H9 (cell line): Measurements from ENCODE around the gene SLC2A10. TPM values are rescaled to one million over a fixed set of nuclear protein-coding genes. Genes with fewer than 3 reads are reported as not detected.

ENCODE experiments used
- DNase-seq: peaks from one replicate; pipeline ENCODE4 v3.0.0-alpha.2; 2017
- H2AFZ ChIP-seq: one replicate; pipeline ENCODE4 v1.6.1; 2013; ENCODE audit warnings: mild to moderate bottlenecking, low read length, control low read depth, moderate library complexity
- H2AK5ac ChIP-seq: 2 replicates; pipeline ENCODE4 v1.6.1; 2013; ENCODE audit warnings: low read length, control low read depth, mixed read lengths; ENCODE audit not compliant: insufficient read length
- H2BK120ac ChIP-seq: one replicate; pipeline ENCODE4 v1.6.1; 2013; ENCODE audit warnings: low read depth, mild to moderate bottlenecking, low read length, control low read depth, inconsistent platforms; ENCODE audit not compliant: poor library complexity, severe bottlenecking
- H2BK12ac ChIP-seq: 2 replicates; pipeline ENCODE4 v1.6.1; 2013; ENCODE audit warnings: low read length, control low read depth, mixed read lengths, low read depth; ENCODE audit not compliant: insufficient read length
- H2BK15ac ChIP-seq: 2 replicates; pipeline ENCODE4 v1.6.1; 2013; ENCODE audit warnings: low read depth, low read length, control low read depth
- H2BK20ac ChIP-seq: one replicate; pipeline ENCODE4 v1.6.1; 2013; ENCODE audit warnings: low read depth, mild to moderate bottlenecking, low read length, control low read depth, inconsistent platforms; ENCODE audit not compliant: poor library complexity, severe bottlenecking
- H2BK5ac ChIP-seq: 2 replicates; pipeline ENCODE4 v1.6.1; 2013; ENCODE audit warnings: low read length, control low read depth, mixed read lengths; ENCODE audit not compliant: insufficient read length
- H3K14ac ChIP-seq: 2 replicates; pipeline ENCODE4 v1.6.1; 2013; ENCODE audit warnings: low read length, control low read depth; ENCODE audit not compliant: insufficient read depth
- H3K18ac ChIP-seq: 2 replicates; pipeline ENCODE4 v1.6.1; 2013; ENCODE audit warnings: low read depth, mild to moderate bottlenecking, mixed read lengths, low read length, control low read depth; ENCODE audit not compliant: insufficient read length
- H3K23ac ChIP-seq: 2 replicates; pipeline ENCODE4 v1.6.1; 2013; ENCODE audit warnings: low read length, control low read depth, mixed read lengths, low read depth; ENCODE audit not compliant: insufficient read length
- H3K23me2 ChIP-seq: 2 replicates; pipeline ENCODE4 v1.6.1; 2013; ENCODE audit warnings: low read depth, mild to moderate bottlenecking, mixed read lengths, low read length, control low read depth; ENCODE audit not compliant: insufficient read length, poor library complexity, severe bottlenecking
- H3K27ac ChIP-seq: 2 replicates; pipeline ENCODE4 v1.5.1; 2013; ENCODE audit warnings: low read length, control low read depth, mixed read lengths, low read depth; ENCODE audit not compliant: insufficient read length
- H3K27me3 ChIP-seq: 2 replicates; pipeline ENCODE4 v1.6.1; 2013; ENCODE audit warnings: low read length, control low read depth, inconsistent platforms; ENCODE audit not compliant: insufficient read depth
- H3K4ac ChIP-seq: 2 replicates; pipeline ENCODE4 v1.6.1; 2013; ENCODE audit warnings: low read depth, mild to moderate bottlenecking, control low read depth, inconsistent platforms, low read length, moderate library complexity
- H3K4me1 ChIP-seq: 2 replicates; pipeline ENCODE4 v1.6.1; 2013; ENCODE audit warnings: low read length, control low read depth, inconsistent platforms; ENCODE audit not compliant: insufficient read depth
- H3K4me2 ChIP-seq: 2 replicates; pipeline ENCODE4 v1.6.1; 2013; ENCODE audit warnings: low read length, control low read depth, mixed read lengths; ENCODE audit not compliant: insufficient read length, insufficient read depth
- H3K56ac ChIP-seq: 2 replicates; pipeline ENCODE4 v1.6.1; 2013; ENCODE audit warnings: low read depth, mild to moderate bottlenecking, mixed read lengths, low read length, control low read depth; ENCODE audit not compliant: insufficient read length
- H3K79me1 ChIP-seq: 2 replicates; pipeline ENCODE4 v1.6.1; 2013; ENCODE audit warnings: low read depth, mild to moderate bottlenecking, moderate library complexity, low read length, control low read depth, inconsistent platforms; ENCODE audit not compliant: insufficient read depth, poor library complexity, severe bottlenecking
- H3K79me2 ChIP-seq: 2 replicates; pipeline ENCODE4 v1.6.1; 2013; ENCODE audit warnings: low read length, control low read depth, inconsistent platforms; ENCODE audit not compliant: insufficient read depth
- H3K9ac ChIP-seq: 2 replicates; pipeline ENCODE4 v1.6.1; 2013; ENCODE audit warnings: low read length, control low read depth, mixed read lengths; ENCODE audit not compliant: insufficient read length; ENCODE audit errors: extremely low read depth
- H3K9me3 ChIP-seq: one replicate; pipeline ENCODE4 v1.6.1; 2013; ENCODE audit warnings: low read depth, low read length, inconsistent platforms; ENCODE audit not compliant: control insufficient read depth
- H3T11ph ChIP-seq: one replicate; pipeline ENCODE4 v1.6.1; 2013; ENCODE audit warnings: mild to moderate bottlenecking, low read length, control low read depth, inconsistent platforms
- H4K20me1 ChIP-seq: one replicate; pipeline ENCODE4 v1.6.1; 2013; ENCODE audit not compliant: control insufficient read depth, insufficient read length, insufficient read depth
- H4K5ac ChIP-seq: 2 replicates; pipeline ENCODE4 v1.6.1; 2013; ENCODE audit warnings: low read depth, mild to moderate bottlenecking, mixed read lengths, low read length, control low read depth; ENCODE audit not compliant: insufficient read length
- H4K8ac ChIP-seq: replicated peaks from 2 replicates; pipeline ENCODE4 v1.6.1; 2013; ENCODE audit warnings: low read length, control low read depth, mixed read lengths, low read depth; ENCODE audit not compliant: insufficient read length
- H4K91ac ChIP-seq: 2 replicates; pipeline ENCODE4 v1.6.1; 2013; ENCODE audit warnings: low read depth, mild to moderate bottlenecking, moderate library complexity, mixed read lengths, low read length, control low read depth; ENCODE audit not compliant: insufficient read length
- H3K27ac Mint-ChIP-seq, 3 experiments: 2 replicates in 2 of 3; 3 replicates in 1 of 3; pipeline ENCODE4 v1.8.0; 2020 to 2021; ENCODE audit warnings: mixed read lengths in 3 of 3, mild to moderate bottlenecking in 1 of 3, moderate library complexity in 1 of 3
- H3K27me3 Mint-ChIP-seq: 2 replicates; pipeline ENCODE4 v1.8.0; 2021; ENCODE audit warnings: low read depth, mild to moderate bottlenecking, moderate library complexity, mixed read lengths
- H3K36me3 Mint-ChIP-seq, 3 experiments: 2 replicates in 2 of 3; 3 replicates in 1 of 3; pipeline ENCODE4 v1.8.0; 2020 to 2021; ENCODE audit warnings: low read depth in 3 of 3, mixed read lengths in 3 of 3; ENCODE audit not compliant: insufficient read depth in 1 of 3
- H3K4me1 Mint-ChIP-seq, 2 experiments: 2 replicates each; pipeline ENCODE4 v1.8.0; 2020; ENCODE audit warnings: mixed read lengths in 2 of 2
- H3K4me3 Mint-ChIP-seq, 2 experiments: 2 replicates in 1 of 2; 3 replicates in 1 of 2; pipeline ENCODE4 v1.8.0; 2020 to 2021; ENCODE audit warnings: mild to moderate bottlenecking in 2 of 2, mixed read lengths in 2 of 2, moderate library complexity in 1 of 2
- H3K9me3 Mint-ChIP-seq, 2 experiments: 2 replicates in 1 of 2; 3 replicates in 1 of 2; pipeline ENCODE4 v1.8.0; 2020; ENCODE audit warnings: mild to moderate bottlenecking in 2 of 2, mixed read lengths in 2 of 2, moderate library complexity in 1 of 2
- CTCF ChIP-seq: fragments of 200-600 bp; sonication (generic); conservative IDR thresholded peaks from 3 replicates; pipeline ENCODE4 v1.8.0; 2021; ENCODE audit warnings: antibody characterized with exemption, mild to moderate bottlenecking
- WGBS: extraction: QIAGEN DNeasy Blood & Tissue Kit; methylation state at CpG from one replicate; pipeline ENCODE4 v1.1.7; 2013; ENCODE audit warnings: missing lambda C conversion rate, low lambda C conversion rate, mixed read lengths; ENCODE audit not compliant: insufficient read length; ENCODE audit errors: extremely low coverage; 5-methylcytosine and 5-hydroxymethylcytosine counted together
- total RNA-seq: library from RNA; stranded (reverse); gene quantifications from 2 replicates; pipeline ENCODE4 v1.2.1, GENCODE V29; 2021

The SLC2A10 gene
- total RNA-seq, 1 experiment from 2014 or later = 8.2 TPM

GRCh38 chr20:46671866-46672542, 37.4 kb upstream of the SLC2A10 start:
- H3K4me3 Mint-ChIP-seq = no peak overlapping the region
- H4K5ac ChIP-seq = no peak overlapping the region
- H3K4ac ChIP-seq = no peak overlapping the region
- H3K4me2 ChIP-seq = no peak overlapping the region
- H4K8ac ChIP-seq = no peak overlapping the region
- H3K27ac ChIP-seq = no peak overlapping the region
- H3K27me3 ChIP-seq = no peaks in the 10 kb centered on the region
- no peak overlapping the region for H2BK120ac ChIP-seq
- 0 out of 2 replicates have a peak, but pooled peaks cover 2% of the 10 kb centered on the region for H3K79me2 ChIP-seq
- no peak overlapping the region for H3K23ac ChIP-seq
- H3K4me1 ChIP-seq = no peaks in the 10 kb centered on the region; the same call in 1 of the 2 replicates
- peaks cover 1% of the 10 kb centered on the region; the same call in 1 of the 2 replicates for H3K27me3 Mint-ChIP-seq
- H4K20me1 ChIP-seq = no peaks in the 10 kb centered on the region
- H3K9me3 Mint-ChIP-seq = peaks cover 11 to 22% of the 10 kb centered on the region in 2 experiments
- H2AK5ac ChIP-seq = no peak overlapping the region
- H3K56ac ChIP-seq = no peak overlapping the region
- H3K9me3 ChIP-seq = peaks cover 5% of the 10 kb centered on the region
- no peak overlapping the region for H3T11ph ChIP-seq
- H3K36me3 Mint-ChIP-seq = peaks cover 15 to 57% (median 48%) of the 10 kb centered on the region in 3 experiments
- no CpG with 5 or more reads among the region's 3 CpGs for WGBS
- no peak overlapping the region for H2AFZ ChIP-seq
- no peak overlapping the region for H4K91ac ChIP-seq
- H3K27ac Mint-ChIP-seq = no peak overlapping the region
- H3K14ac ChIP-seq = no peak overlapping the region
- no peak for TF ChIP-seq CTCF
- no peak overlapping the region for H2BK20ac ChIP-seq
- H3K4me1 Mint-ChIP-seq = peaks cover 19 to 31% of the 10 kb centered on the region in 2 experiments
- no peak overlapping the region for H3K18ac ChIP-seq
- no peaks in the 10 kb centered on the region for H3K23me2 ChIP-seq
- H3K79me1 ChIP-seq = peaks cover 3% of the 10 kb centered on the region
- no peak for DNase-seq
- no peak overlapping the region for H2BK5ac ChIP-seq
- H2BK15ac ChIP-seq = no peak overlapping the region
- no peak overlapping the region for H2BK12ac ChIP-seq
- no peak overlapping the region for H3K9ac ChIP-seq
